ENCODE data around the gene CRPPA.
"Not testable (repeated sequence)": the region's sequence is repeated elsewhere in the genome, so short reads cannot be mapped to it uniquely, and the experiment has no call there.

CRPPA gene

DNA sequence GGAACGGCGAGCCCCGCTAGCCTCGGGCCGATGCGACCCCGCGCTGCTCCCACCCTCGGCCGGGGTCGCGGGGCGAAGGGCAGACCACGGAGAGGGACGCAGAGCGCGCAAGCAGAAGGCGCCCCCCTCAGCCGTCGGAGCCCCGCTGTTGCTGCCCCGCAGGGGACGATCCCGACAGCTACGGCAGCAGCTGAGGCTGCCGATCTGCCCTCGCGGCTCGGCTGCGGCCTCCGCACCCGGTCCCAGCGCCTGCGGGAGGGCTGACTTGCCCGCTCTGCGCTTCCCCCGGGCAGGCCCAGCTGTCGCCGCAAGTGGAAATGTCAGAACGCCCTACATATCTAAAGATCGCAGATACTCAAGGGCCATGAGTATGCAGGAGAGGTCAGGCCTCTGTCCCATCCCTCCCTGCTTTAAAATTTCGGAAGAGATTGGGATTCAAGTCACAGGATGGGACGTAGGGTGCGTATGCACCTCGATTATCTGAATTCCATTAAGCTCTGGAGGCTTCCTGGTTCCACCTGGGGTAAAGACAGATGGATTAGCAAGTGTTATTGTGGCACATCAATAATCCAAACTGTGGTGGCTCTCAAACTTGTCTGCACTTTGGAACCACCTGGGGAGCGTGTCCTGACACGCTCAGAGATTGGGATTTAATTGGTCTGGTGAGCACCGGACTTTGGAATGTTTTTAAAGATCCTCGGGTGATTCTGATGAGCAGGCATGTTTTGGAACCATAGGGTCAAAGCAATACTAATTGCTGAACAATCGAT is at the start of gene CRPPA:
TSS of gene CRPPA (minus strand) at position 206 of the 770 bp plus-strand sequence. CDS start 216 bp downstream, outside the sequence.
- H3K27me3 Mint-ChIP-seq = peaks cover 3% of the 10 kb centered on the region
- H3K36me3 Mint-ChIP-seq = no peaks in the 10 kb centered on the region
- peak within 1 kb of the TSS; percentile 87 for H3K27ac Mint-ChIP-seq
- H3K9me3 Mint-ChIP-seq = no peaks in the 10 kb centered on the region
- H3K4me1 Mint-ChIP-seq = peaks cover 10% of the 10 kb centered on the region
- H3K4me3 Mint-ChIP-seq = peak within 1 kb of the TSS; percentile 86

DNA sequence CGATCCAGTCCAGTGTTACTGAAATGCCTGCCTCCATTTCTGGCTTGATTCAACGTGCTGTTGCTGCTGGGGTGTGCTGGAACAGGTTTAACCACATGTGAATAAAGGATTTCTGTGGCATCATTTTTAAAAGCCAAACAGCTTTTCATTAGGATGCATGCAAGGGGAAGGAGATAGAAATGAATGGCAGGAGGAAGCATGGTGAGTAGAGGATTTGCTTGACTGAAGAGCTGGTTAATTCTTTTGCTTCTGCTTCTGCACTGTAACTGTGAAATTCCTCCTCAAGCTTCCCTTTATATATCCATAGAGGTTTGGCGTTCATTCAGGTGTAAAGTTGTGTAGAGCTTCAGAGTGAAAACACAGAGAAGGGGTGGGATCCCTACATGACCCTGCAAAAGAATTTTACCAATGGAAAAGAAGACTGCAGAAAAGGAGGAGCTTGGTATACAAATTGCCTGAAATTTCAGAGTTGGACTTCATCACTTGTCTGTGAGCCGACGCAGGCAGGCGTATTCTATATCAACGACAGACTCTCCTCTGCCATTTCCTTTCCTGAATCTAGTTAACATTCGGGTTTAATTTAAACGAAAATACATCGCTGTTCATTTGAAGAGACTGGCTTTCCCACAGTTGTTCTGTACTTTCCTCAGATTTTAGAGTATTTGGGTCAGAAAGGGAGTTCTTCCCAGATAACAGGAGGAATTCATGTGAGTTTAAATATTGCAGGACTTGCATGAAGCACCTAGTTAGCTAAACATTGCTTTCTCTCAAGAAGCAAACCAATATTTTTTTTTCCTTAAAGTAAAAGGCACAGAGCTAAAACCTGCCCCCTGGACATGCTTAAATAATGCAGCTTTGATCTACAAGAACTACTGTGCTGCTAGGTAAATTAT is 44.4 kb upstream of the CRPPA start, which contains the start of gene SOSTDC1:
TSS of gene SOSTDC1 (minus strand) at position 270 of the 893 bp plus-strand sequence. CDS start at position 200, 70 bp downstream.
- no peak within 1 kb of the TSS for H3K4me3 Mint-ChIP-seq
- peaks cover 2% of the 10 kb centered on the region for H3K27me3 Mint-ChIP-seq
- H3K27ac Mint-ChIP-seq = no peak within 1 kb of the TSS
- no peaks in the 10 kb centered on the region for H3K36me3 Mint-ChIP-seq
- no peaks in the 10 kb centered on the region for H3K9me3 Mint-ChIP-seq
- H3K4me1 Mint-ChIP-seq = no peaks in the 10 kb centered on the region

DNA sequence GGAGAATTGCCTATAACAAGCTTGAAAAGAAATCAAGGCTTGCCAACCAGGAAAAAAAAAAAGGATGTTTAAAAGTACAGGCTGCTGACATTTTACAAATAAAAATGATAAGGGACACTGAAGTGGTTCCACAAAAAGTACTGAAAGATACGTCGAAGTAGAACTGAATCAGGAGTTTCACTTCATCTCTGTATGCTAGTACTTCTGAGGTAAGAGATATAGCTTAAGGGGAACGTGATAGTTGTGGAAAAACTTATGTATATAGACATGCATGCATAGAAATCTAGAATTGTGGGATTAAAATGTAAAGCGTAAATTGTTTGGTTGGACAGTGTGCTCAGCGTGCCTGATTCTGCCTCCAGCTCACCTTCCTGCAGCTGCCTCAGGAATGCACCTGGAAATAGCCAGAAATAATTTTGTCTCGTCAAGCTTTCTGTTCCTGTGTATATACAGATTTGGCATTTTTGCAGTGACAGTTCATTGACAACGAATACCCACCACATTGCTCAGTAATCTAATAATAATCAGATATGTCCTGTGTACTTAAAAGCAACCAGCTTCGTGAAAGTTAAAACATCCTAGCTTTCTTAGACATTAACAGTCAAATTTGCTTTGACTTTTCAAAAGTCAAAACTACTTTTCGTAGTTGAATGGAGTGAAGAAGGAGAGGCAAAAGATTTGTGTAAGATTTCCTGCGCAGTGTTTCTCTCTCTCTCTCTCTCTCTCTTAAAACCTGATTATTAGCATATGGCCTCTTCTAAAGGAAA is 42.8 kb upstream of the CRPPA start:
- Mint-ChIP-seq H3K9me3 (no peaks in the 10 kb centered on the region), H3K4me3 (no peak overlapping the region), H3K27me3 (peaks cover 2% of the 10 kb centered on the region), H3K4me1 (no peaks in the 10 kb centered on the region), H3K36me3 (no peaks in the 10 kb centered on the region), H3K27ac (no peak overlapping the region)

DNA sequence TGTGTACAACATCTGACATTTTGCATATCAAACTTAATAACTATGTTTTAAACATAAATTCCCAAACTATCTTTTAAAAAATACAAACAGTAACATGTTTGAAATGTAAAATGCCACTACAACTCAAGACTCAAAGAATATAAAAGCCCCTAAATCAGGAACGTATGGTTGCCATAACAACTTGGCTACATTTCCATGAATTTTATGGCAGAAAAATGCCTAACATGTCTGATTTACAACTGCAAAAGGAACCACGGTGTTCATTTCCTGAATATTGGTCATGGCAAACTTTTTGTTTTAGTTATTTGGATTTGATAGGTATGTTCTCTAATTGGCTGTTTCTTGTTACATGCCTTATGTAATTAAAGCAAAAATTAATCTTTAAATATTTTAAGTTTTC is 42.2 kb upstream of the CRPPA start:
- Mint-ChIP-seq H3K4me3 (no peak overlapping the region), H3K27ac (no peak overlapping the region), H3K9me3 (no peaks in the 10 kb centered on the region), H3K36me3 (no peaks in the 10 kb centered on the region), H3K27me3 (peaks cover 2% of the 10 kb centered on the region), H3K4me1 (no peaks in the 10 kb centered on the region)

DNA sequence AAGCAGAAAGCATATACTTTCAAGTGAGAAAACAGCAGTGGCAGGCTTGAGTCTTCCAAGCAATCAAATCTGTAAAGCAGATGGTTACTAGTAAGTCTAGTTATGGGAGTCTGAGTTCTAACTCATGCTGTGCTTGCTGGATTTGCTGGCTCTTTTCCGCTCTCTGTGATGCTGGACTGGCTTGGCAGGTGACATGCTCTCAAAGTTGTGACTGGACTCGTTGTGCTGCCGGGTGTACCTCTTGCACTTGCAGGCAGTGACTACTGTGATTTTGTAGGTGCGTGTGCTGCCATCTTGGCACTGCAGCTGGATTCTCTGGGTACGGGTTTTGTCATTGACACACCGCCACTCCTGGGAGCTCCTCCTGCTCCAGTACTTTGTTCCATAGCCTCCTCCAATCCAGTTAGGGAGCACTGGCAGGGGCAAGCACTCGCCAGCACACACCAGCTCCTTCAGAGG is 41.1 kb upstream of the CRPPA start:
- Mint-ChIP-seq H3K27me3 (peaks cover 1% of the 10 kb centered on the region), H3K4me3 (no peak overlapping the region), H3K27ac (no peak overlapping the region), H3K9me3 (no peaks in the 10 kb centered on the region), H3K36me3 (no peaks in the 10 kb centered on the region), H3K4me1 (no peaks in the 10 kb centered on the region)

DNA sequence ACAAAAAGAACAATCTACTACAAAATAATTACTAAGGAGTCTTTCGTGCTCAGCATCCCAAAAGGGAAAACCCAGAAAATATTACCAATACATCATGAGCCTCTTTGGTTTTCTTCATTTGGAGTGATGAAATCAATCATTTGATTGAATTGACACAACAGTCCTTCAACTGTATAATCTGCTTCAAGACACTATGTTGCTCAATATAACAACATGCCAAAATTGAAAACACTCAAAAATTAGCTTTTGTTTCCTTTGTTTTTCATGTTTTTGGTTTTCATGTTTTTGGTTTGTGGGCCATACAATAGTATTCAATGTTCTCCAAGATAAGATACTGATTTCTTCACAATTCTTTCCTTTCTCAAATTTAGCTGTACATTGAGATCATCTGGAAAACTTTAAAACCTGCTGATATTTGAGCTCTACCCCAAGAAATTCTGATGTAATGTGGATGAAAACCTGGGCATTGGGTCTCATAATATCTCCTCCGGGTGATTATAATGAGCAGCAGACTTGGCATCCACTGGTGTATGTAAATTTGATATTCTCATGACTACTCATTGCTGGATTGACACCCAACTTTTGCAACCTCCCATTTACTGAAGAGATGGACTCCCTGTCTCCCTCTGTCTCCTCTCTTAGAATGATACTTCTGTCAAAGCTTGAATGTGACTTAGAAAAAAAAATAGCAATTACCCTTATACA is 39.6 kb upstream of the CRPPA start:
- no peaks in the 10 kb centered on the region for H3K4me1 Mint-ChIP-seq
- no peaks in the 10 kb centered on the region for H3K36me3 Mint-ChIP-seq
- H3K27me3 Mint-ChIP-seq = peaks cover 1% of the 10 kb centered on the region
- H3K27ac Mint-ChIP-seq = no peak overlapping the region
- no peak overlapping the region for H3K4me3 Mint-ChIP-seq
- no peaks in the 10 kb centered on the region for H3K9me3 Mint-ChIP-seq

DNA sequence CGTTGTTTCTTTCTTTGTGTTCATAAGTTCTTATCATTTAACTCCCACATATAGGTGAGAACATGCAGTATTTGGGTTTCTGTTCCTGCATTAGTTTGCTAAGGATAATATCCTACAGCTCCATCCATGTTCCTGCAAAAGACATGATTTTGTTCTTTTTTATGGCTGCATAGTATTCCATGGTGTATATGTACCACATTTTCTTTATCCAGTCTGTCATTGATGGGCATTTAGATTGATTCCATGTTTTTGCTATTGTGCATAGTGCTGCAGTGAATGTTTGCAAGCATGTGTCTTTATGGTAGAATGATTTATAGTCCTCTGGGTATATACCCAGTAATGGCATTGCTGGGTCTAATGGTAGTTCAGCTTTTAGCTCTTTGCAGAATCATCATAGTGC is 35.0 kb upstream of the CRPPA start:
- H3K4me3 Mint-ChIP-seq, H3K4me1 Mint-ChIP-seq, H3K27me3 Mint-ChIP-seq, H3K36me3 Mint-ChIP-seq, H3K9me3 Mint-ChIP-seq, H3K27ac Mint-ChIP-seq: not testable (repeated sequence)

DNA sequence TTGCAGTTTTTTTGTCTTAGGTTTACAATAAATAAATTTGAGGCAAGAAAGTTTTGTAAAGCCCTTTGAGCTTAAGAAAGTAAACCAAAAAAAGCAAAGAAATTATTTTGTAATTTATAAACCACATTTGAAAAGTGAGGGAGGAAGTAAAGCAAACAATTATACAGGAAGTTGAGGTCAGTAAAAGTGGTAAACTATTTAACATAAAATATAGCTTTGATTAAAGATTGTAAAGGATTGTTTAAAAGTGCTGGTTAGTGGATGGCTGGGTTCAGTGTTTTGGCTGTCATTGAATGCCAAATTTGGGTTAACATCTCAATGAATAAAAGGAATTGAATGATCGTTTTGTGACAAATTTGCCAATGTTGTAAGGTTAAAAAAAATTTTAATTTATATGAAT is 34.3 kb upstream of the CRPPA start:
- no peaks in the 10 kb centered on the region for H3K36me3 Mint-ChIP-seq
- no peak overlapping the region for H3K4me3 Mint-ChIP-seq
- H3K27ac Mint-ChIP-seq = no peak overlapping the region
- H3K4me1 Mint-ChIP-seq = no peaks in the 10 kb centered on the region
- no peaks in the 10 kb centered on the region for H3K9me3 Mint-ChIP-seq
- no peaks in the 10 kb centered on the region for H3K27me3 Mint-ChIP-seq

DNA sequence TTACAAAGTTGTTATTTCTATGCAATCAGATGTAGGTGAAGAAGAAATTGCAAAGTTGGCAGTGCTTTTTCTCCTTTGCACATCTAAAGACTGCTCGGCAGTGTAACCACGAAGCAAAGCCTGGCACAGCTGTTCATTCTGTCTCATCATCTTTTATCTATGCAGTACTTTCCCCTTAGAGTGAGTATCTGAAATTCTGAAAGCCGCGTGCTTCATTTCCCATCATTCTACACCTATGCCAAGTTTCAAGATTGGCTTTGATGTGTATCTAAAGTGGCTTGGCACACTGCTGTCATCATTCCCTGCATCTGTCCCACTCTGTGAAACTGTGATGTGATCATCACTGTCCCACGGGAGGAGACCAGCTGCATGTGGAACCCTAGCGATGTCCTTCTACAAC is 29.0 kb upstream of the CRPPA start:
- Mint-ChIP-seq H3K27ac (no peak overlapping the region), H3K27me3 (peaks cover 1% of the 10 kb centered on the region), H3K36me3 (no peaks in the 10 kb centered on the region)

DNA sequence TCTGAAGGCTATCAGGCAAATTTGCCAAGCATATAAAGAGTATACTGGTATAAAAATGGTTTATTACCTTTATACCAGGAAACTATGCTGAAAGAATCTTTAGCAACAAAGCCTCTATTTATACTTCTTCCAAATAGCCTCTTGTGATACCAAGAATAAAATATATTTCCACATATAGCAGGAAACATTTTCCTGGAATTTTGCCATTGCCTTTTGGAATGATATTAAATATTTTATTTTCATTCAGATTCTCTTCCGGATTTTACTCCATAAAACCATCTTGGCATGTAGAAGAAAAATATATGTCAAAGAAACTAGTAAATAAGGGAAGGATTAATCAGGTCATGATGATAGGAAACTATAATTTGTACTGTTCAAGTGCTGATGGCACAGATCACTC is 26.5 kb upstream of the CRPPA start:
- H3K27ac Mint-ChIP-seq = no peak overlapping the region
- no peak overlapping the region for H3K4me3 Mint-ChIP-seq
- no peaks in the 10 kb centered on the region for H3K4me1 Mint-ChIP-seq
- H3K9me3 Mint-ChIP-seq = no peaks in the 10 kb centered on the region
- peaks cover 1% of the 10 kb centered on the region for H3K27me3 Mint-ChIP-seq
- H3K36me3 Mint-ChIP-seq = no peaks in the 10 kb centered on the region

More for the DNA sequence above, 29.0 kb upstream of the CRPPA start:
- H3K9me3 Mint-ChIP-seq = no peaks in the 10 kb centered on the region
- no peak overlapping the region for H3K4me3 Mint-ChIP-seq
- no peaks in the 10 kb centered on the region for H3K4me1 Mint-ChIP-seq

DNA sequence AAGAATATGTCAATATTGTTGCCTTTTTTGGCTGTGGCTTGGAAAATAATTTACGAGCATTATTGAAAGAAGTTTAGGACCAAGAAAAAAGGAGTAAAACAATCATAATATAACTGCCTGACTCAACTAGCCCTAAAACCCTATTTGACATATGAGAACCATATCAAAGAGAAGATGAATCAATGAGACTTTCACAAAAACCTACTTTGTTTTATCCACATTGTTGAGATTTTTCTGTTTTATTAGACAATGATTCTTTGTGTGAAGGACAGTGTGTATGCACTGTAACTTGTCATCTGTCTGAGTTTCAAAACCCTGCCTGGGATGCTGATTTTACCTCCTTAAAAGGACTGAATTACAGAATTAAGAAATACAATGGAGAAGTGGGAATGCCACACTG is 25.2 kb upstream of the CRPPA start:
- Mint-ChIP-seq H3K4me3 (no peak overlapping the region), H3K9me3 (no peaks in the 10 kb centered on the region), H3K27me3 (peaks cover 1% of the 10 kb centered on the region), H3K27ac (no peak overlapping the region), H3K36me3 (no peaks in the 10 kb centered on the region), H3K4me1 (no peaks in the 10 kb centered on the region)

DNA sequence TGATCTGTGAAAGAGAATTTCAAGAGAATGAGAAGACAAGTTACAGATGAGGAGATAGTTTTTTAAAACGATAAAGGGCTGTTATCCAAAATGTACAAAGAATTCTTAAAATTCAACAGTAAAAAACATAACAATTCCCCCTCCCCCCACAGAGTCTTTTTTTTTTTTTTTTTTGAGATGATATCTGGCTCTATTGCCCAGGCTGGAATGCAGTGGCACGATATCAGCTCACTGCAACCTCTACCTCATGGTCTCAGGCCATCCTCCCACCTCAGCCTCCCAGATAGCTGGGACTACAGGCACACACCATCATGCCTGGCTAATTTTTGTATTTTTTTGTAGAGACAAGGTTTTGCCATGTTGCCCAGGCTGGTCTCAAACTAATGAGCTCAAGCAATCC is 22.5 kb upstream of the CRPPA start:
- H3K4me3 Mint-ChIP-seq, H3K4me1 Mint-ChIP-seq, H3K27ac Mint-ChIP-seq, H3K27me3 Mint-ChIP-seq, H3K36me3 Mint-ChIP-seq, H3K9me3 Mint-ChIP-seq: not testable (repeated sequence)

DNA sequence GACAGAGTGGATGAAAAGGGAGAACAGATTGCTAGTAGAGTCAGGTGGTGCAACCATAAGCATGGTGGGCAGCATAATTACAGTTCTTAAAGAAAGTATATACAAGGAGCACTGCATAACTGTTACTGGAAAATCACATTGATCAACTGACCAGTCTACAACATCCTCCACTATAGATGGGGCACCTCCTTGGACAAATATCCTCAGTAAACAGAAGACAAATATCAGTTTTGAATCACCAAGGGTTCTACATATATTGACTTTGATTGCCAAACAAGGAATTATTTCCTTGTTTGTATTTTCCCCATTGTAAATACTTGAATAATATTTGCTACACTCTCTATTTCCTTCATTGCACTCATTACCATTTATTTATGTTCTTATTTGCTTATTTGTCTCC is 17.6 kb upstream of the CRPPA start:
- peaks cover 4% of the 10 kb centered on the region for H3K36me3 Mint-ChIP-seq
- H3K4me1 Mint-ChIP-seq = no peaks in the 10 kb centered on the region
- no peak overlapping the region for H3K4me3 Mint-ChIP-seq
- H3K27me3 Mint-ChIP-seq = peaks cover 6% of the 10 kb centered on the region
- H3K9me3 Mint-ChIP-seq = no peaks in the 10 kb centered on the region
- H3K27ac Mint-ChIP-seq = no peak overlapping the region

DNA sequence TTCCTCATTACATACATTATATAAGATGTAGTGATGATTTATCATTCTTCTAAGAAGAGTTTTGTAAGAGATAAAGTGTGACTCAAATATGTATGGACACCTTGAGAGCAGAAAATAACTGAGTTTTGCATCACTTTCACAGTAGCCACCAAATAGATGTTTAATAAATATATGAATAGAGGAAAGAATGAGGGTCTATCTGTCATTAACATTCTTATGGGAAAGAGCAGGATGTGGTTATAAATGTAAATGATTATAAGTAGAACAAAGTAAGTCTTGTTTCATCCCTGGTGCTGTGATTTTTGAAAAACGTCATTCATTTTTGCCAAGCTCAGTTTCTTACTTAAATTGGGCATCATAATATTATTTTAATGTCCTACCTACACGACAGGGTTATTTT is 15.0 kb upstream of the CRPPA start:
- Mint-ChIP-seq H3K9me3 (no peaks in the 10 kb centered on the region), H3K27ac (no peak overlapping the region), H3K4me3 (no peak overlapping the region), H3K27me3 (peaks cover 6% of the 10 kb centered on the region), H3K36me3 (peaks cover 4% of the 10 kb centered on the region), H3K4me1 (no peaks in the 10 kb centered on the region)

DNA sequence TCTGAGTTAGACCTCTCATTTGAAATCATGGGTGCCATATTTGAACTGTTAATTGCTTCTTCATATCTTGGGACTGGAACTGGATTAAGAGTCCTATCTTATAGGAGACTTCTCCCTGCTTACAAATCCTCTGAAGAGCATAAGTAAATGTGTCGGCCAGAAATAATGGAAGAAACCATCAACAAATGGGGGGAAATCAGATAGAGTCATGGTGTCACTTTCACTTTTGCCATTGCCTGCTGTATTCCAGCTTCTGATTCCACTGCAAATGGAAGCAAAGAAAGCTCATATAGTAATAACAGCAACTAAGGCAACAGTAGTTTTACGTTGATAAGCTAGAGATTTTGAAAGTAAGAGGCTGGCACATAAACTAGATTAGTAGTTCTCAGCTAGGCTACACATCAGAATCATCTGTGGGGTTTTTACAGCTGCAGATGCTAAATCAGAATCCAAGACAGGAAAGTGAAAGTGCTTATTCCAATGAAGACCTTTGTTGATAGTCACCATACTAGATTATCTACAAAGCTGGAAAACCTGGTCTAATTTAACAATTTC is 12.3 kb upstream of the CRPPA start:
- H3K4me3 Mint-ChIP-seq = no peak overlapping the region

More for the DNA sequence above, 12.3 kb upstream of the CRPPA start:
- no peaks in the 10 kb centered on the region for H3K4me1 Mint-ChIP-seq
- no peaks in the 10 kb centered on the region for H3K9me3 Mint-ChIP-seq
- H3K27me3 Mint-ChIP-seq = peaks cover 3% of the 10 kb centered on the region
- no peaks in the 10 kb centered on the region for H3K36me3 Mint-ChIP-seq
- no peak overlapping the region for H3K27ac Mint-ChIP-seq

Measured in activated naive CD4-positive, alpha-beta T cell treated with anti-CD3 and anti-CD28 coated beads, Interleukin-2, amount 50 U/mL, for 24 hours (primary cell).